OCI-LY3 (cell line): ENCODE results near the gene RARRES1.

Experiments used
- EZH2phosphoT487 ChIP-seq: fragments of 200-600 bp; shearing (Covaris generic); IDR thresholded peaks from 2 replicates; pipeline ENCODE4 v1.6.1; 2018; ENCODE audit warnings: antibody characterized with exemption, mixed run types, low read depth
- TF ChIP-seq, protein P1 (sequence below): fragments of 200-600, 300-600 bp; sonication (generic); IDR thresholded peaks from 2 replicates; pipeline ENCODE4 v1.5.1; 2014; ENCODE audit warnings: antibody characterized with exemption, low read length, low read depth

DNA sequence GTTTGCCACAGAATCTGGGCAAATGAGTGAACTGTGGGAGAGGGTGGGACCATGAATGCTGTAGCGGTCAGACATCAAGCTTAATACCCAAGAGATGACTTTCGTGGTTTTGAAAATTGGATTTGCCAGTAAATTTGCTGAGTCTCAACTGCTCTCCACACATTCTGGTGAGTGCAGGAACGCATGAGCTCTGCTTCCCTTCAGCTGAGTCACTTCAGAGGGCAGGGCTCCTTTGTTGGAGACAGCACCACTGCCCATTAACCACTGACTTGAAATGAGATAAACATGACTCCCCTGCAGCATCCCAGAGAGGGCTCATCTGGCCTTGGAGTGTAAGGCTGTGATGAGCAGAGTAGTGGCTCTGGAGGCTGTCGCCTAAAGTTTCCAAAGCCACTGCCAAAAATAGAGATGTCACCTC is 22.6 kb downstream of the RARRES1 start:
- TF ChIP-seq EZH2phosphoT487 = no peak
- TF ChIP-seq, protein P1, sequence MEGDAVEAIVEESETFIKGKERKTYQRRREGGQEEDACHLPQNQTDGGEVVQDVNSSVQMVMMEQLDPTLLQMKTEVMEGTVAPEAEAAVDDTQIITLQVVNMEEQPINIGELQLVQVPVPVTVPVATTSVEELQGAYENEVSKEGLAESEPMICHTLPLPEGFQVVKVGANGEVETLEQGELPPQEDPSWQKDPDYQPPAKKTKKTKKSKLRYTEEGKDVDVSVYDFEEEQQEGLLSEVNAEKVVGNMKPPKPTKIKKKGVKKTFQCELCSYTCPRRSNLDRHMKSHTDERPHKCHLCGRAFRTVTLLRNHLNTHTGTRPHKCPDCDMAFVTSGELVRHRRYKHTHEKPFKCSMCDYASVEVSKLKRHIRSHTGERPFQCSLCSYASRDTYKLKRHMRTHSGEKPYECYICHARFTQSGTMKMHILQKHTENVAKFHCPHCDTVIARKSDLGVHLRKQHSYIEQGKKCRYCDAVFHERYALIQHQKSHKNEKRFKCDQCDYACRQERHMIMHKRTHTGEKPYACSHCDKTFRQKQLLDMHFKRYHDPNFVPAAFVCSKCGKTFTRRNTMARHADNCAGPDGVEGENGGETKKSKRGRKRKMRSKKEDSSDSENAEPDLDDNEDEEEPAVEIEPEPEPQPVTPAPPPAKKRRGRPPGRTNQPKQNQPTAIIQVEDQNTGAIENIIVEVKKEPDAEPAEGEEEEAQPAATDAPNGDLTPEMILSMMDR = no peak
